Activated CD8-positive, alpha-beta T cell treated with anti-CD3 and anti-CD28 coated beads for 36 hours (primary cell): Measurements from ENCODE around the gene ADAMTS4. TPM values are rescaled to one million over a fixed set of nuclear protein-coding genes. Genes with fewer than 3 reads are reported as not detected.

Experiments used
- ATAC-seq: fragments of 200-7000 bp; cut with Tn5 transposase; one replicate; pipeline ENCODE4 v1.10.0; 2021; ENCODE audit warnings: mild to moderate bottlenecking, moderate library complexity
- CTCF ChIA-PET: fragments of 350-600 bp; sonication (Branson Sonifier 250); formaldehyde crosslinking; loops from one replicate; lab custom pipeline; 2021; ENCODE audit warnings: antibody characterized with exemption; lab: Charles Lee
- POLR2A ChIA-PET: fragments of 350-600 bp; sonication (Branson Sonifier 250); formaldehyde crosslinking; loops from one replicate; lab custom pipeline; 2021; ENCODE audit warnings: antibody characterized with exemption; lab: Charles Lee
- DNase-seq: peaks from one replicate; pipeline ENCODE4 v3.0.0-alpha.2; 2020
- H3K27ac Mint-ChIP-seq: one replicate; pipeline ENCODE4 v1.8.0; 2021; ENCODE audit warnings: mild to moderate bottlenecking, mixed read lengths
- H3K27me3 Mint-ChIP-seq: one replicate; pipeline ENCODE4 v1.8.0; 2021; ENCODE audit warnings: mixed read lengths
- H3K36me3 Mint-ChIP-seq: one replicate; pipeline ENCODE4 v1.8.0; 2021; ENCODE audit warnings: low read depth, mixed read lengths
- H3K4me1 Mint-ChIP-seq: one replicate; pipeline ENCODE4 v1.8.0; 2021; ENCODE audit warnings: low read depth, mixed read lengths
- H3K4me3 Mint-ChIP-seq: one replicate; pipeline ENCODE4 v1.8.0; 2021; ENCODE audit warnings: mild to moderate bottlenecking, moderate library complexity, mixed read lengths
- H3K9me3 Mint-ChIP-seq: one replicate; pipeline ENCODE4 v1.8.0; 2021; ENCODE audit warnings: mixed read lengths
- intact Hi-C: fragments of 100-400 bp; cut with micrococcal nuclease; formaldehyde crosslinking; loops from one replicate; pipeline ENCODE4 v1.10.0; 2022
- total RNA-seq, 2 experiments: library from RNA; stranded (reverse); gene quantifications; one replicate each; pipeline ENCODE4 v1.2.3, GENCODE V29; 2021
- TF ChIP-seq, protein P1 (sequence below): fragments of 200-600 bp; IDR thresholded peaks from one replicate; pipeline ENCODE4 v1.8.0; 2022; ENCODE audit warnings: antibody characterized with exemption, mild to moderate bottlenecking

ADAMTS4 gene
- total RNA-seq, 2 experiments from 2014 or later = 1.1 to 1.8 TPM

DNA sequence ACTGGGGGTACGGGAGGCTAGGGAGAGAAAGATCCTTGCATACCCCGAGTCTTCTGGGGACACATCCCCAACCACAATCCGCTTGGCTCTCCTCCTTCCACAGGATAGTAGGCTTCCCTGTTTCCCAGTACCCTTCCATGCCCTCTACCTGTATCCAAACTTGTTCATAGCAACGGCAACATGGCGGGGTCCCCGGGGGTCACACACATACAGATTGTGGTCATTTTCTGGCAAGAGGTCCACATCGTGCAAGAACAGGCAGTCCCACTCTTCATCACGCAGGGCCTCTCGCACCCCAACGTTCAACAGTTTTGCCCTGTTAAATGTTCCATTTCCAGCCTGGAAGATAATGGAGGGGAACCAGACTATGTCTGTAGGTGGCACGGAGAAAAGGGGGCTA lies 25.1 kb downstream of the ADAMTS4 start:
- DNase-seq (no peak), ATAC-seq (no peak)
- intact Hi-C loops = no loop called here
- no peaks in the 10 kb centered on the region for H3K9me3 Mint-ChIP-seq
- H3K36me3 Mint-ChIP-seq = peaks cover 32% of the 10 kb centered on the region
- no peaks in the 10 kb centered on the region for H3K27me3 Mint-ChIP-seq
- ChIA-PET CTCF (no interaction called here), POLR2A (no interaction called here)
- no peak overlapping the region for H3K4me3 Mint-ChIP-seq
- TF ChIP-seq, protein P1, sequence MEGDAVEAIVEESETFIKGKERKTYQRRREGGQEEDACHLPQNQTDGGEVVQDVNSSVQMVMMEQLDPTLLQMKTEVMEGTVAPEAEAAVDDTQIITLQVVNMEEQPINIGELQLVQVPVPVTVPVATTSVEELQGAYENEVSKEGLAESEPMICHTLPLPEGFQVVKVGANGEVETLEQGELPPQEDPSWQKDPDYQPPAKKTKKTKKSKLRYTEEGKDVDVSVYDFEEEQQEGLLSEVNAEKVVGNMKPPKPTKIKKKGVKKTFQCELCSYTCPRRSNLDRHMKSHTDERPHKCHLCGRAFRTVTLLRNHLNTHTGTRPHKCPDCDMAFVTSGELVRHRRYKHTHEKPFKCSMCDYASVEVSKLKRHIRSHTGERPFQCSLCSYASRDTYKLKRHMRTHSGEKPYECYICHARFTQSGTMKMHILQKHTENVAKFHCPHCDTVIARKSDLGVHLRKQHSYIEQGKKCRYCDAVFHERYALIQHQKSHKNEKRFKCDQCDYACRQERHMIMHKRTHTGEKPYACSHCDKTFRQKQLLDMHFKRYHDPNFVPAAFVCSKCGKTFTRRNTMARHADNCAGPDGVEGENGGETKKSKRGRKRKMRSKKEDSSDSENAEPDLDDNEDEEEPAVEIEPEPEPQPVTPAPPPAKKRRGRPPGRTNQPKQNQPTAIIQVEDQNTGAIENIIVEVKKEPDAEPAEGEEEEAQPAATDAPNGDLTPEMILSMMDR = no peak
- no peak overlapping the region for H3K27ac Mint-ChIP-seq
- H3K4me1 Mint-ChIP-seq = peaks cover 36% of the 10 kb centered on the region

DNA sequence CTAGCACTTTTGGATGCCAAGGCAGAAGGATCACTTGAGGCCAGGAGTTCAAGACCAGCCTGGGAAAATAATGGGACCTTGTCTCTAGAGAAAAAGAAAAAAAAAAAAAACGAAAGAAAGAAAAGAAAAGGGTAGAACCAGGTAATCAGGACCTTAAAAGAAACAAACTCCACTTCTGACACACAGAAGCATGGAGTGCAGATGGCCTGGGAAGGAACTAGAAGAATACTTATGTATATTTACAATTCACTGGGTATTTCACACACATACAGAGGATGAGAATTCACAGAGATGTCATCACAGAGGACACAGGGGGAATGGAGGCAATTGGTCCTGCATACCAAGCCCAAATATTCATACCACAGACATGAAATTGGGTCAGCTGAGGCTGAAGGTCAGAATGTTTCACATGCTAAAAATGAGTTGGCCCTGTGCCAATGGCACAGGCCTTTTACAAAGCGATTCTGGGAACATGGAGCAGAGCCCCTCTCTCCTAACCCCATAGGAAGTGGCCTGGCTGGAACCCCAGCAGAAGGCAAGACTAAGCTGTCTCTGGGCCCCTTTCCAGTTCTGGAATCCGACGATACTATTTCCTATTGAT lies 26.0 kb downstream of the ADAMTS4 start:
- Mint-ChIP-seq H3K27me3 (no peaks in the 10 kb centered on the region), H3K9me3 (no peaks in the 10 kb centered on the region), H3K4me3 (no peak overlapping the region), H3K36me3 (peaks cover 32% of the 10 kb centered on the region), H3K27ac (peak overlapping the region; percentile 51), H3K4me1 (peaks cover 36% of the 10 kb centered on the region)
- DNase-seq = no peak
- ChIA-PET CTCF (no interaction called here), POLR2A (no interaction called here)
- ATAC-seq = no peak
- intact Hi-C loops = no loop called here
- TF ChIP-seq, protein P1 = no peak

DNA sequence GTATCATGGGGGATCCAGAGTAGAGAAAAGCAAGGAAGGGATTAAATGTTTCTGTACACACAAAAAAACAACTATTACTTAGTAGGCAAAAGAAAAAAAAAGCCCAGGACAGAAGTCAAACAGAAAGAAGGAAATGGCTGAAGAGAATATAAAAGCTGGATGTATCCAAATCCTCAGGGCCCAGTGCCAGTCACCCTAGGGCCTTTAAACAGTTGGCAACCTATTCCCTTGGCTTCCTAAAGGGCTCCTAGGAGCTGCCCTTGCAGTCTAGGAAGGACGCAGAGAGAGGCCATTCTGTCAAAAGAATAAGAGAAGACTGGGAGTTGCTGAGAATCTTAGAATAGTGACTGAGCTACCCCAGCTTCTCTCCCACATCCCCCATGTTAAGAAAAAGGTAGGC lies 26.5 kb downstream of the ADAMTS4 start:
- TF ChIP-seq, protein P1 = no peak
- peaks cover 34% of the 10 kb centered on the region for H3K4me1 Mint-ChIP-seq
- peak overlapping the region; percentile 51 for H3K27ac Mint-ChIP-seq
- H3K36me3 Mint-ChIP-seq = peaks cover 32% of the 10 kb centered on the region
- ChIA-PET CTCF (no interaction called here), POLR2A (interaction anchor here (1.2 kb wide), 1 partner anchor 8 kb away, joined by 4 read pairs; no protein-coding TSS in a partner anchor)
- DNase-seq (no peak), ATAC-seq (no peak)
- H3K4me3 Mint-ChIP-seq = no peak overlapping the region
- intact Hi-C loops = no loop called here
- no peaks in the 10 kb centered on the region for H3K27me3 Mint-ChIP-seq
- no peaks in the 10 kb centered on the region for H3K9me3 Mint-ChIP-seq

DNA sequence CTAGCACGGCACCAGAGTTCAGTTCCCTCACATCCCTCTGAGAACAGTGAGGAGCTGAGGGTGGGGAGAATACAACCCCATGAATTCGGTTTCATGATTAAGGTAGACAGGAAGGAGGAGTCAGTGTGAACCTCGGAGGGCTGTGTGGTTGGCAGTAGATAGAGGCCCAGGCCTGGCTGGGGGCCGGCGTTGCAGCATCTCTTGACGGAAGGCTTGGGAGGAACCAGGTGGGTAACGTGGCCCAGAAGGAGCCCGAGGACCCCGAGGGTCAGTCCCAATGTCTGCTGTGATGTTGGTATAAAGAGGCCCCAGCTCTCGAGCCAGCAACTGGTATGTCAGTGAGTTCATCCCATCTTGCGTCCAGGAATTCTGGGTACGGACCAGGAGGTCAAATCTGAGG lies 27.2 kb downstream of the ADAMTS4 start:
- TF ChIP-seq, protein P1 = no peak
- DNase-seq = no peak
- H3K9me3 Mint-ChIP-seq = no peaks in the 10 kb centered on the region
- intact Hi-C loops = no loop called here
- ChIA-PET CTCF (no interaction called here), POLR2A (interaction anchor here (0.8 to 1.6 kb wide), 3 partner anchors 8 to 44 kb away, joined by 4 to 9 read pairs (median 4); partner anchors contain the start of gene USP21)
- no peaks in the 10 kb centered on the region for H3K27me3 Mint-ChIP-seq
- H3K36me3 Mint-ChIP-seq = peaks cover 32% of the 10 kb centered on the region
- no peak overlapping the region for H3K4me3 Mint-ChIP-seq
- no peak overlapping the region for H3K27ac Mint-ChIP-seq
- H3K4me1 Mint-ChIP-seq = peaks cover 38% of the 10 kb centered on the region
- no peak for ATAC-seq

DNA sequence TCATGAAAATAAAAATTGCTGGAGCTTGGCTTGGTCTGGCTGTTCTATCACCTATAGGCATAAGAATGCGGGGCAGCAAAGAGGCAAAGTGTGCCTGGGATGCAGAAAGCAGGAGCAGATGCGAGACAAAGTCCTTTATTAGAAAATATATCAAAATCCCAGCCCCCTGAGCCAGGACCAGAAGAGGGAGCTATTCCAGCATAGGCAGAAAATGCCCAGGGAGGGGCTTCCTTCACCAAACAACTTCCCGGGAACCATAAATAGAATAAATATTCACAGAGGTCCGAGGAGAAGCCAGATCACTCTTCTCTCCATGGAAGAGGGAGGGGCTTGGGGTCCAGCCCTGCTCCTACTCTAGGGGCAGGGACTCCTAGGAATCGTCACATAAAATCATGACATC lies 27.7 kb downstream of the ADAMTS4 start:
- H3K4me1 Mint-ChIP-seq = peaks cover 33% of the 10 kb centered on the region
- POLR2A ChIA-PET = interaction anchor here (0.8 to 1.7 kb wide), 4 partner anchors 9 to 44 kb away, joined by 4 to 9 read pairs (median 4); partner anchors contain the start of genes NDUFS2 and USP21
- TF ChIP-seq, protein P1 = no peak
- intact Hi-C loops = no loop called here
- H3K36me3 Mint-ChIP-seq = peaks cover 27% of the 10 kb centered on the region
- DNase-seq (no peak), ATAC-seq (no peak)
- H3K27me3 Mint-ChIP-seq = no peaks in the 10 kb centered on the region
- H3K9me3 Mint-ChIP-seq = no peaks in the 10 kb centered on the region
- no peak overlapping the region for H3K4me3 Mint-ChIP-seq
- H3K27ac Mint-ChIP-seq = no peak overlapping the region
- CTCF ChIA-PET = interaction anchor here (2.5 kb wide), 1 partner anchor 211 kb away, joined by 8 read pairs; no protein-coding TSS in a partner anchor
